PFSK-1 (cell line): ENCODE measurements around the gene DPT.

Experiments used
- FOXP2 ChIP-seq: optimal IDR thresholded peaks from 2 replicates; pipeline ENCODE3; 2011; ENCODE audit warnings: borderline replicate concordance, control low read depth, inconsistent platforms; ENCODE audit not compliant: insufficient read depth; ENCODE audit errors: extremely low read length, extremely low read depth
- POLR2AphosphoS5 ChIP-seq: IDR thresholded peaks from 2 replicates; pipeline ENCODE4 v1.6.1; 2012; ENCODE audit warnings: low read depth, mild to moderate bottlenecking, control low read depth, low read length, moderate library complexity
- SIN3A ChIP-seq: IDR thresholded peaks from 2 replicates; pipeline ENCODE4 v1.6.1; 2012; ENCODE audit warnings: mild to moderate bottlenecking, low read length, moderate library complexity, borderline replicate concordance; ENCODE audit not compliant: insufficient read depth
- TAF1 ChIP-seq: IDR thresholded peaks from 2 replicates; pipeline ENCODE4 v1.6.1; 2012; ENCODE audit warnings: low read length, control low read depth, borderline replicate concordance; ENCODE audit not compliant: insufficient read depth
- TF ChIP-seq, protein P1 (sequence below), 2 experiments: IDR thresholded peaks; 2 replicates each; pipeline versions ENCODE4 v1.6.1 to v1.8.0; 2011 to 2012; ENCODE audit warnings: low read depth in 2 of 2, low read length in 2 of 2, control low read depth in 1 of 2, inconsistent platforms in 1 of 2, mild to moderate bottlenecking in 1 of 2, moderate library complexity in 1 of 2; ENCODE audit not compliant: insufficient read depth in 1 of 2

Gene DPT

DNA sequence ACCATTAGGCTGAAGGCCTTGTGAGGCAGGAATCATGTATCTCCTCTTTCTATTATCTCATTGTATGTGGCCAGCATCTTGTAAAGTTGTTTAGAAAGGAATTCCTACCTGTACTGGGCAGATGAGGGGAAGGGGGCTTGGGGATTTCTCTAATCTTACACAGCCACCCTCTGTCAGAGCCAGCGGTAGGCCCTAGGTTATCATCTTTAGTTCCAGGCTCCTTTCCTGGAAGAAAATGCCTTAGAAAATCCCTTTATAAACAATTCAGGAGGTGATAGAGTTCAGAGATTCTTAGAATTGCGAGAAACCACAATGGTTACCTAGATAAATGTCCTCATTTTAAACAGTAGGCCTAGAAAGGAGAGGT, 35.2 kb downstream of the DPT start:
- TF ChIP-seq POLR2AphosphoS5 (no peak), SIN3A (no peak), TAF1 (no peak), FOXP2 (no peak)
- TF ChIP-seq, protein P1, sequence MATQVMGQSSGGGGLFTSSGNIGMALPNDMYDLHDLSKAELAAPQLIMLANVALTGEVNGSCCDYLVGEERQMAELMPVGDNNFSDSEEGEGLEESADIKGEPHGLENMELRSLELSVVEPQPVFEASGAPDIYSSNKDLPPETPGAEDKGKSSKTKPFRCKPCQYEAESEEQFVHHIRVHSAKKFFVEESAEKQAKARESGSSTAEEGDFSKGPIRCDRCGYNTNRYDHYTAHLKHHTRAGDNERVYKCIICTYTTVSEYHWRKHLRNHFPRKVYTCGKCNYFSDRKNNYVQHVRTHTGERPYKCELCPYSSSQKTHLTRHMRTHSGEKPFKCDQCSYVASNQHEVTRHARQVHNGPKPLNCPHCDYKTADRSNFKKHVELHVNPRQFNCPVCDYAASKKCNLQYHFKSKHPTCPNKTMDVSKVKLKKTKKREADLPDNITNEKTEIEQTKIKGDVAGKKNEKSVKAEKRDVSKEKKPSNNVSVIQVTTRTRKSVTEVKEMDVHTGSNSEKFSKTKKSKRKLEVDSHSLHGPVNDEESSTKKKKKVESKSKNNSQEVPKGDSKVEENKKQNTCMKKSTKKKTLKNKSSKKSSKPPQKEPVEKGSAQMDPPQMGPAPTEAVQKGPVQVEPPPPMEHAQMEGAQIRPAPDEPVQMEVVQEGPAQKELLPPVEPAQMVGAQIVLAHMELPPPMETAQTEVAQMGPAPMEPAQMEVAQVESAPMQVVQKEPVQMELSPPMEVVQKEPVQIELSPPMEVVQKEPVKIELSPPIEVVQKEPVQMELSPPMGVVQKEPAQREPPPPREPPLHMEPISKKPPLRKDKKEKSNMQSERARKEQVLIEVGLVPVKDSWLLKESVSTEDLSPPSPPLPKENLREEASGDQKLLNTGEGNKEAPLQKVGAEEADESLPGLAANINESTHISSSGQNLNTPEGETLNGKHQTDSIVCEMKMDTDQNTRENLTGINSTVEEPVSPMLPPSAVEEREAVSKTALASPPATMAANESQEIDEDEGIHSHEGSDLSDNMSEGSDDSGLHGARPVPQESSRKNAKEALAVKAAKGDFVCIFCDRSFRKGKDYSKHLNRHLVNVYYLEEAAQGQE (IDR thresholded peaks at IDR 0.05; ENCODE audit: insufficient read depth in 1 of 2, low read depth in 2 of 2, low read length in 2 of 2): no peak

DNA sequence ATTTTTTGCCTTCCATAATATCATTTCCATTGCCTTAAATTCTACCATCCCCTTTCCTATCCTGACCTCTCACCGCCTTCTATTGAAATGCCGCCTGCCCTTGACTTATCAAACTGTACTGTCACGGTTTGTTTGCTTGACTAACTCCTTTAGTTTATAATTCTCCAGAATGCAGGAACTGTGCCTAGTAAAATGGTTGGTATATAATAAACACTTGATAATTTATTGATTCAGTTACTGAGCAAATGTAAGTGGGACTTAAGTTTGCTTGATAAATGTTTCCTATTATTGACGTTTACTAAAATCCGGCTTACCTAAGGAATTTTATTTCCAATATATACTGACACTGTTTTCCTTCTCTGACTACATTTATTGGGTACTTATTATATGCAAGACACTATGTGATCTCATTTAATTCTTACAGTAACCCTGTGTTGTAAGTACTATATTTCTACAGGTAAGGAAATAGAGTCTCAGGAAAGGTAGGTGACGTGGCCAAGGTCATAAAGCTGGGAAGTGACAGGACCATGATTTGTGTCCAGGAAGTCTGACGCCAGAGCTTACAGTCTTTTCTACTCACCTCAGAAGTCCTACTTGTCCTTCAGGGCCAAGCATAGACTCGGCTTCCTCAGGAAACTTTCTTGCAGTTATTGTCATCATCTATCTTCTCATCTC, 35.7 kb downstream of the DPT start:
- TF ChIP-seq, protein P1 (IDR thresholded peaks at IDR 0.05; ENCODE audit: insufficient read depth in 1 of 2, low read depth in 2 of 2, low read length in 2 of 2): no peak
- TF ChIP-seq POLR2AphosphoS5: no peak
- TF ChIP-seq FOXP2: no peak
- no peak for TF ChIP-seq TAF1
- no peak for TF ChIP-seq SIN3A

DNA sequence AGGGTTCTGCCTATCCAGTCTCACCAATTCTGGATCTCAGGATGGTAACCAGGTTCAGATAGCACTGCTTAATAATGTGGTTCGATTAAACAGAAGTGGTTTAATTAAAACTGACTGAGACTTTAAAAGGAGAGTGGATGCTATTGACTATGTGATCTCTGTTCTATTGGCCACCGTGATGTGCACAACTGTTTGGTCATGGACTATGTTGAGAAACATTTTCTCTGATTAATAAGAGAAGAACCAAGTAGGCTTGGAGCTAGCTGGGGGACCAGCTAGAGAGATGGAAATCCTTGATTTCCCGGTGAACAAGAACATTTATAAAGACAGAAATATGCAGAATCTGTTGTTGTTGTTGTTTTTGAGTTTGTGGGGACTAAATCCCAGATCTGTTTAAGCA, 36.5 kb downstream of the DPT start:
- no peak for TF ChIP-seq POLR2AphosphoS5
- no peak for TF ChIP-seq TAF1
- TF ChIP-seq FOXP2: no peak
- no peak for TF ChIP-seq SIN3A
- TF ChIP-seq, protein P1 (IDR thresholded peaks at IDR 0.05; ENCODE audit: insufficient read depth in 1 of 2, low read depth in 2 of 2, low read length in 2 of 2): no peak

DNA sequence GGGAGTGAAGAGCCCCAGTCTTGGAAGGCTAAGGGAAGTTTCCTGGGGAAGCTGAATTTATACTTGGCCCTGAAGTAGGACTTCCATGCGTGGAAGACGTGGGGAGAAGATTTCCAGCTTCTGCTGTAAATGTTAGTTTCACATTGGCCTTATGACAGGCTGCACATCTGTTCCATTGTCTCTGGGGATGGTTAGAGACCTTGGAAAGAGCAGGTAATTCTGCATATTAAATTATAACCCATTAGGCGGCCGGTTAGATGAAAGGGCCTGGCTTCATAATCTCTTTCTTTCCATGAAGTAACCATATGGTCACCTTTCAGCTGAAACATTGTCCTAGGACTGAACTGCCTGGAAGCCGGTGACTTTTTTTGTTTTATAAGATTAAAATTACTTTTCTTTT, 37.5 kb downstream of the DPT start:
- TF ChIP-seq, protein P1 (IDR thresholded peaks at IDR 0.05; ENCODE audit: insufficient read depth in 1 of 2, low read depth in 2 of 2, low read length in 2 of 2): no peak
- TF ChIP-seq POLR2AphosphoS5 (no peak), TAF1 (no peak), FOXP2 (no peak), SIN3A (no peak)
